IMR-90 (cell line): ENCODE results near the gene TRAF7. TPM values are rescaled to one million over a fixed set of nuclear protein-coding genes. Genes with fewer than 3 reads are reported as not detected.

Experiments used
- ATAC-seq: fragments of 200-7000 bp; cut with Tn5 transposase; 2 replicates; pipeline ENCODE4 v1.9.1; 2020; ENCODE audit warnings: low read depth, mild to moderate bottlenecking, moderate library complexity
- BruUV-seq: library from RNA; stranded (reverse); fragments of 400-500 nt; replicated peaks from 2 replicates; lab custom pipeline; 2021; lab: Mats Ljungman, UMichigan
- CTCF ChIA-PET: fragments of 300-600 bp; formaldehyde crosslinking; extraction: SDS; loops from one replicate; lab custom pipeline; 2021; ENCODE audit warnings: antibody characterized with exemption; lab: Yijun Ruan, JAX
- POLR2A ChIA-PET: fragments of 300-600 bp; sonication (Branson Sonifier 250); formaldehyde crosslinking; loops from one replicate; lab custom pipeline; 2022; ENCODE audit warnings: antibody characterized with exemption; ENCODE audit not compliant: unreplicated experiment; lab: Charles Lee
- DNase-seq: peaks from one replicate; pipeline ENCODE4 v3.0.0; 2013
- H2AFZ ChIP-seq: replicated peaks from 2 replicates; pipeline ENCODE3; 2013; ENCODE audit warnings: low read length, mild to moderate bottlenecking; ENCODE audit not compliant: poor library complexity
- H2AK5ac ChIP-seq: 2 replicates; pipeline ENCODE4 v1.6.1; 2013; ENCODE audit warnings: low read depth, low read length, inconsistent platforms
- H2AK9ac ChIP-seq: replicated peaks from 2 replicates; pipeline ENCODE3; 2013; ENCODE audit warnings: mild to moderate bottlenecking, low read depth, low read length, moderate library complexity; ENCODE audit not compliant: poor library complexity
- H2BK120ac ChIP-seq: 2 replicates; pipeline ENCODE4 v1.6.1; 2013; ENCODE audit warnings: low read depth, low read length, inconsistent platforms
- H2BK15ac ChIP-seq: 3 replicates; pipeline ENCODE4 v1.6.1; 2013; ENCODE audit warnings: low read depth, low read length, inconsistent platforms
- H2BK20ac ChIP-seq: 2 replicates; pipeline ENCODE4 v1.6.1; 2013; ENCODE audit warnings: low read depth, mild to moderate bottlenecking, inconsistent platforms, low read length, moderate library complexity
- H2BK5ac ChIP-seq: 2 replicates; pipeline ENCODE4 v1.6.1; 2013; ENCODE audit warnings: mild to moderate bottlenecking, low read depth, low read length, inconsistent platforms; ENCODE audit not compliant: poor library complexity, severe bottlenecking
- H3K14ac ChIP-seq: replicated peaks from 2 replicates; pipeline ENCODE4 v1.6.1; 2013; ENCODE audit warnings: low read depth, low read length, inconsistent platforms
- H3K18ac ChIP-seq: 2 replicates; pipeline ENCODE4 v1.6.1; 2013; ENCODE audit warnings: low read depth, low read length, control low read depth
- H3K23ac ChIP-seq: 2 replicates; pipeline ENCODE4 v1.6.1; 2013; ENCODE audit warnings: low read depth, low read length, inconsistent platforms
- H3K27ac ChIP-seq: 2 replicates; pipeline ENCODE4 v1.5.1; 2013; ENCODE audit warnings: mild to moderate bottlenecking, control low read depth, low read length; ENCODE audit not compliant: insufficient read depth
- H3K27me3 ChIP-seq: 2 replicates; pipeline ENCODE4 v1.6.1; 2013; ENCODE audit warnings: low read length; ENCODE audit not compliant: control insufficient read depth, insufficient read depth
- H3K36me3 ChIP-seq: 2 replicates; pipeline ENCODE4 v1.6.1; 2013; ENCODE audit warnings: low read length, mixed read lengths; ENCODE audit not compliant: control insufficient read depth, insufficient read depth
- H3K4ac ChIP-seq: 2 replicates; pipeline ENCODE4 v1.6.1; 2013; ENCODE audit warnings: low read depth, low read length, inconsistent platforms
- H3K4me1 ChIP-seq: 2 replicates; pipeline ENCODE4 v1.6.1; 2013; ENCODE audit warnings: low read length, mixed read lengths; ENCODE audit not compliant: control insufficient read depth, insufficient read depth
- H3K4me2 ChIP-seq: 2 replicates; pipeline ENCODE4 v1.6.1; 2013; ENCODE audit warnings: low read depth, mild to moderate bottlenecking, control low read depth, low read length, moderate library complexity
- H3K4me3 ChIP-seq: 2 replicates; pipeline ENCODE4 v1.5.1; 2013; ENCODE audit warnings: low read depth, mild to moderate bottlenecking, control low read depth, low read length, moderate library complexity; ENCODE audit not compliant: insufficient read depth
- H3K56ac ChIP-seq: 2 replicates; pipeline ENCODE4 v1.6.1; 2013; ENCODE audit warnings: low read length, inconsistent platforms; ENCODE audit not compliant: insufficient read depth; ENCODE audit errors: extremely low read depth
- H3K79me1 ChIP-seq, 2 experiments: 2 replicates each; pipeline ENCODE4 v1.6.1; 2013; ENCODE audit warnings: low read length in 2 of 2, inconsistent platforms in 1 of 2, low read depth in 1 of 2
- H3K9ac ChIP-seq: 2 replicates; pipeline ENCODE4 v1.6.1; 2013; ENCODE audit warnings: low read depth, low read length, control low read depth
- H3K9me1 ChIP-seq: 2 replicates; pipeline ENCODE4 v1.6.1; 2013; ENCODE audit warnings: low read length, inconsistent platforms; ENCODE audit not compliant: insufficient read depth
- H3K9me3 ChIP-seq: 2 replicates; pipeline ENCODE4 v1.6.1; 2013; ENCODE audit warnings: low read length; ENCODE audit not compliant: control insufficient read depth, insufficient read depth
- H4K20me1 ChIP-seq: 2 replicates; pipeline ENCODE4 v1.6.1; 2013; ENCODE audit warnings: low read length, inconsistent platforms; ENCODE audit not compliant: insufficient read depth
- H4K5ac ChIP-seq: 2 replicates; pipeline ENCODE4 v1.6.1; 2013; ENCODE audit warnings: mild to moderate bottlenecking, low read depth, low read length, control low read depth
- H4K8ac ChIP-seq, 2 experiments: 2 replicates each; pipeline ENCODE4 v1.6.1; 2013; ENCODE audit warnings: low read depth in 2 of 2, low read length in 2 of 2, control low read depth in 1 of 2, inconsistent platforms in 1 of 2
- H4K91ac ChIP-seq: 2 replicates; pipeline ENCODE4 v1.6.1; 2013; ENCODE audit warnings: low read depth, low read length, inconsistent platforms; ENCODE audit not compliant: insufficient read depth
- BHLHE40 ChIP-seq: fragments of 150-350 bp; IDR thresholded peaks from 2 replicates; pipeline ENCODE4 v1.6.1; 2016; ENCODE audit warnings: mild to moderate bottlenecking, low read depth, low read length
- CEBPB ChIP-seq: IDR thresholded peaks from 2 replicates; pipeline ENCODE4 v1.6.1; 2012; ENCODE audit warnings: low read depth, low read length, improper control_type of control experiment
- CHD1 ChIP-seq: IDR thresholded peaks from 2 replicates; pipeline ENCODE4 v1.6.1; 2012; ENCODE audit warnings: low read depth, low read length, improper control_type of control experiment
- CTCF ChIP-seq: conservative IDR thresholded peaks from 2 replicates; pipeline ENCODE4 v1.5.1; 2012; ENCODE audit warnings: mild to moderate bottlenecking, low read depth, low read length, improper control_type of control experiment
- MAFK ChIP-seq: IDR thresholded peaks from 2 replicates; pipeline ENCODE4 v1.6.1; 2012; ENCODE audit warnings: low read depth, low read length, improper control_type of control experiment
- NFE2L2 ChIP-seq: fragments of 150-350 bp; IDR thresholded peaks from 2 replicates; pipeline ENCODE4 v1.6.1; 2016; ENCODE audit warnings: low read depth, mild to moderate bottlenecking, low read length
- RAD21 ChIP-seq: IDR thresholded peaks from 2 replicates; pipeline ENCODE4 v1.6.1; 2012; ENCODE audit warnings: low read length, improper control_type of control experiment
- SMC3 ChIP-seq: fragments of 150-350 bp; IDR thresholded peaks from 2 replicates; pipeline ENCODE4 v1.6.1; 2016; ENCODE audit warnings: low read depth, mild to moderate bottlenecking, antibody characterized with exemption, low read length, moderate library complexity
- USF2 ChIP-seq: fragments of 150-350 bp; IDR thresholded peaks from 2 replicates; pipeline ENCODE4 v1.6.1; 2017; ENCODE audit warnings: mild to moderate bottlenecking, antibody characterized with exemption, low read length, low read depth
- WGBS, 2 experiments: methylation state at CpG; one replicate each; pipeline versions ENCODE4 v1.1.5 to v1.1.7; 2013; ENCODE audit warnings: missing lambda C conversion rate in 2 of 2; ENCODE audit not compliant: insufficient read length in 1 of 2; ENCODE audit errors: extremely low coverage in 2 of 2; 5-methylcytosine and 5-hydroxymethylcytosine counted together
- dilution Hi-C: fragments of 300-500 bp; cut with HindIII; formaldehyde crosslinking; loops from one replicate; pipeline ENCODE4 v1.14.3; 2018; ENCODE audit warnings: low sequenced_read_pairs; ENCODE audit not compliant: unreplicated experiment
- in situ Hi-C: fragments of 300-500 bp; cut with MboI; formaldehyde crosslinking; loops from 3 replicates; pipeline ENCODE4 v1.14.3; 2019; ENCODE audit warnings: low sequenced_read_pairs, inconsistent platforms, mixed read lengths
- intact Hi-C: fragments of 100-400 bp; cut with micrococcal nuclease; formaldehyde crosslinking; loops from 2 replicates; pipeline ENCODE4 v1.10.0; 2022
- polyA plus RNA-seq, 3 experiments: library from polyadenylated mRNA; depleted of rRNA; stranded (reverse); fragments of >200 nt; gene quantifications; 2 replicates each; pipeline ENCODE4 v1.2.3, GENCODE V29; 2012; ENCODE audit warnings: low replicate concordance in 1 of 3
- total RNA-seq: library from RNA; depleted of rRNA; stranded (reverse); fragments of >200 nt; gene quantifications from 2 replicates; pipeline ENCODE4 v1.2.3, GENCODE V29; 2012

Gene TRAF7
- total and polyA plus RNA-seq, 2 of the 4 experiments (the other 2 are of a cell fraction), result 29.6 to 52.6 TPM

- no peak overlapping the region for H3K4me2 ChIP-seq
- no peaks in the 10 kb centered on the region for H3K9me1 ChIP-seq
- H2BK120ac ChIP-seq, result no peak overlapping the region
- no peaks in the 10 kb centered on the region for H3K27me3 ChIP-seq
- no peaks in the 10 kb centered on the region; the same call in 1 of the 2 replicates for H4K20me1 ChIP-seq
- no peak overlapping the region for H3K9ac ChIP-seq
- H4K8ac ChIP-seq, result no peak overlapping the region
- no peak overlapping the region for H2AFZ ChIP-seq
- H3K27ac ChIP-seq, result no peak overlapping the region
- no peak overlapping the region for H2AK5ac ChIP-seq
- H2AK9ac ChIP-seq, result no peak overlapping the region
- H4K91ac ChIP-seq, result no peak overlapping the region
- peaks cover 56% of the 10 kb centered on the region for H3K36me3 ChIP-seq
- ChIA-PET CTCF (no interaction called here), POLR2A (no interaction called here)
- no peak overlapping the region for H3K4me3 ChIP-seq
- no peak overlapping the region for H3K23ac ChIP-seq
- no peak overlapping the region for H2BK20ac ChIP-seq
- no peak overlapping the region for H3K4ac ChIP-seq
- in situ Hi-C loops, result no loop called here
- H3K14ac ChIP-seq, result no peak overlapping the region
- H3K18ac ChIP-seq, result no peak overlapping the region
- BruUV-seq, result no TSS peak
- H2BK5ac ChIP-seq, result no peak overlapping the region
- WGBS, 2 experiments, result 92% methylated on average over 13 of the region's 21 CpGs; no CpG with 5 or more reads in 1 of the 2 experiments
- intact Hi-C loops, result no loop called here
- ATAC-seq (no peak), DNase-seq (no peak)
- no peak overlapping the region for H3K56ac ChIP-seq
- H3K4me1 ChIP-seq, result no peaks in the 10 kb centered on the region
- no peaks in the 10 kb centered on the region for H3K9me3 ChIP-seq
- no peak for TF ChIP-seq BHLHE40
- no peak for TF ChIP-seq CTCF
- TF ChIP-seq NFE2L2, result no peak
- peak; percentile 35; the same call in 1 of the 2 replicates for TF ChIP-seq CEBPB
- no peak for TF ChIP-seq SMC3
- no peak for TF ChIP-seq MAFK
- no peak for TF ChIP-seq RAD21
- TF ChIP-seq CHD1, result no peak
- no peak for TF ChIP-seq USF2
- H3K79me1 ChIP-seq, result no peaks in the 10 kb centered on the region
- dilution Hi-C loops, result no loop called here
- no peak overlapping the region for H2BK15ac ChIP-seq
- H4K5ac ChIP-seq, result no peak overlapping the region
Observed at GRCh38 chr16:2174396-2175131, 19.0 kb downstream of the TRAF7 start.
